ENCODE results near the gene NIT2.
"Not testable (repeated sequence)": the region's sequence is repeated elsewhere in the genome, so short reads cannot be mapped to it uniquely, and the experiment has no call there.

NIT2 gene

GRCh38 chr3:100338911-100339310, 4.4 kb downstream of the NIT2 start:
- no peak for DNase-seq

- DNase-seq: no peak
Observed at GRCh38 chr3:100339786-100340185, 5.2 kb downstream of the NIT2 start.

GRCh38 chr3:100340527-100340926, 6.0 kb downstream of the NIT2 start:
- no peak for DNase-seq

GRCh38 chr3:100348727-100349126, 14.2 kb downstream of the NIT2 start:
- no peak for DNase-seq

GRCh38 chr3:100351770-100352169, 17.2 kb downstream of the NIT2 start:
- DNase-seq: not testable (repeated sequence)

GRCh38 chr3:100352296-100353231, 18.0 kb downstream of the NIT2 start:
- DNase-seq: no peak

GRCh38 chr3:100354850-100355249, 20.3 kb downstream of the NIT2 start:
- no peak for DNase-seq

GRCh38 chr3:100358413-100358812, 23.9 kb downstream of the NIT2 start:
- DNase-seq: no peak

- no peak for DNase-seq
Observed at GRCh38 chr3:100359035-100359434, 24.5 kb downstream of the NIT2 start.

- no peak for DNase-seq
Observed at GRCh38 chr3:100360757-100361496, 26.4 kb downstream of the NIT2 start.

GRCh38 chr3:100361897-100362296, 27.3 kb downstream of the NIT2 start:
- DNase-seq: no peak

GRCh38 chr3:100364421-100364820, 29.9 kb downstream of the NIT2 start:
- DNase-seq: no peak

- DNase-seq: no peak
Observed at GRCh38 chr3:100366424-100366823, 31.9 kb downstream of the NIT2 start.

GRCh38 chr3:100368441-100368840, 33.9 kb downstream of the NIT2 start:
- no peak for DNase-seq

GRCh38 chr3:100370756-100371155, 36.2 kb downstream of the NIT2 start:
- peak in 2 of 4 experiments; percentile 3 to 21 for DNase-seq

GRCh38 chr3:100374521-100374920, 40.0 kb downstream of the NIT2 start:
- no peak for DNase-seq

GRCh38 chr3:100376301-100376700, 41.7 kb downstream of the NIT2 start:
- DNase-seq: no peak

- no peak for DNase-seq
Observed at GRCh38 chr3:100384733-100385525, 50.4 kb downstream of the NIT2 start.

GRCh38 chr3:100386437-100387074, 52.0 kb downstream of the NIT2 start:
- DNase-seq: no peak

- peak in 1 of 4 experiments; percentile 12 for DNase-seq
Observed at GRCh38 chr3:100389025-100389424, 54.5 kb downstream of the NIT2 start.

- DNase-seq: no peak
Observed at GRCh38 chr3:100395679-100396431, 61.3 kb downstream of the NIT2 start.

- no peak for DNase-seq
Observed at GRCh38 chr3:100396967-100397366, 62.4 kb downstream of the NIT2 start.

Data from suppressor macrophage (primary cell).